IMR-90 (cell line): ENCODE data around the gene SNCA. TPM values are rescaled to one million over a fixed set of nuclear protein-coding genes. Genes with fewer than 3 reads are reported as not detected.

Experiments
- ATAC-seq: fragments of 200-7000 bp; cut with Tn5 transposase; 2 replicates; pipeline ENCODE4 v1.9.1; 2020; ENCODE audit warnings: low read depth, mild to moderate bottlenecking, moderate library complexity
- BruUV-seq: library from RNA; stranded (reverse); fragments of 400-500 nt; replicated peaks from 2 replicates; lab custom pipeline; 2021; lab: Mats Ljungman, UMichigan
- CTCF ChIA-PET: fragments of 300-600 bp; formaldehyde crosslinking; extraction: SDS; loops from one replicate; lab custom pipeline; 2021; ENCODE audit warnings: antibody characterized with exemption; lab: Yijun Ruan, JAX
- POLR2A ChIA-PET: fragments of 300-600 bp; sonication (Branson Sonifier 250); formaldehyde crosslinking; loops from one replicate; lab custom pipeline; 2022; ENCODE audit warnings: antibody characterized with exemption; ENCODE audit not compliant: unreplicated experiment; lab: Charles Lee
- DNase-seq: peaks from one replicate; pipeline ENCODE4 v3.0.0; 2013
- H2AFZ ChIP-seq: replicated peaks from 2 replicates; pipeline ENCODE3; 2013; ENCODE audit warnings: low read length, mild to moderate bottlenecking; ENCODE audit not compliant: poor library complexity
- H2AK5ac ChIP-seq: 2 replicates; pipeline ENCODE4 v1.6.1; 2013; ENCODE audit warnings: low read depth, low read length, inconsistent platforms
- H2AK9ac ChIP-seq: replicated peaks from 2 replicates; pipeline ENCODE3; 2013; ENCODE audit warnings: mild to moderate bottlenecking, low read depth, low read length, moderate library complexity; ENCODE audit not compliant: poor library complexity
- H2BK120ac ChIP-seq: 2 replicates; pipeline ENCODE4 v1.6.1; 2013; ENCODE audit warnings: low read depth, low read length, inconsistent platforms
- H2BK15ac ChIP-seq: 3 replicates; pipeline ENCODE4 v1.6.1; 2013; ENCODE audit warnings: low read depth, low read length, inconsistent platforms
- H2BK20ac ChIP-seq: 2 replicates; pipeline ENCODE4 v1.6.1; 2013; ENCODE audit warnings: low read depth, mild to moderate bottlenecking, inconsistent platforms, low read length, moderate library complexity
- H2BK5ac ChIP-seq: 2 replicates; pipeline ENCODE4 v1.6.1; 2013; ENCODE audit warnings: mild to moderate bottlenecking, low read depth, low read length, inconsistent platforms; ENCODE audit not compliant: poor library complexity, severe bottlenecking
- H3K14ac ChIP-seq: replicated peaks from 2 replicates; pipeline ENCODE4 v1.6.1; 2013; ENCODE audit warnings: low read depth, low read length, inconsistent platforms
- H3K18ac ChIP-seq: 2 replicates; pipeline ENCODE4 v1.6.1; 2013; ENCODE audit warnings: low read depth, low read length, control low read depth
- H3K23ac ChIP-seq: 2 replicates; pipeline ENCODE4 v1.6.1; 2013; ENCODE audit warnings: low read depth, low read length, inconsistent platforms
- H3K27ac ChIP-seq: 2 replicates; pipeline ENCODE4 v1.5.1; 2013; ENCODE audit warnings: mild to moderate bottlenecking, control low read depth, low read length; ENCODE audit not compliant: insufficient read depth
- H3K27me3 ChIP-seq: 2 replicates; pipeline ENCODE4 v1.6.1; 2013; ENCODE audit warnings: low read length; ENCODE audit not compliant: control insufficient read depth, insufficient read depth
- H3K36me3 ChIP-seq: 2 replicates; pipeline ENCODE4 v1.6.1; 2013; ENCODE audit warnings: low read length, mixed read lengths; ENCODE audit not compliant: control insufficient read depth, insufficient read depth
- H3K4ac ChIP-seq: 2 replicates; pipeline ENCODE4 v1.6.1; 2013; ENCODE audit warnings: low read depth, low read length, inconsistent platforms
- H3K4me1 ChIP-seq: 2 replicates; pipeline ENCODE4 v1.6.1; 2013; ENCODE audit warnings: low read length, mixed read lengths; ENCODE audit not compliant: control insufficient read depth, insufficient read depth
- H3K4me2 ChIP-seq: 2 replicates; pipeline ENCODE4 v1.6.1; 2013; ENCODE audit warnings: low read depth, mild to moderate bottlenecking, control low read depth, low read length, moderate library complexity
- H3K4me3 ChIP-seq: 2 replicates; pipeline ENCODE4 v1.5.1; 2013; ENCODE audit warnings: low read depth, mild to moderate bottlenecking, control low read depth, low read length, moderate library complexity; ENCODE audit not compliant: insufficient read depth
- H3K56ac ChIP-seq: 2 replicates; pipeline ENCODE4 v1.6.1; 2013; ENCODE audit warnings: low read length, inconsistent platforms; ENCODE audit not compliant: insufficient read depth; ENCODE audit errors: extremely low read depth
- H3K79me1 ChIP-seq, 2 experiments: 2 replicates each; pipeline ENCODE4 v1.6.1; 2013; ENCODE audit warnings: low read length in 2 of 2, inconsistent platforms in 1 of 2, low read depth in 1 of 2
- H3K9ac ChIP-seq: 2 replicates; pipeline ENCODE4 v1.6.1; 2013; ENCODE audit warnings: low read depth, low read length, control low read depth
- H3K9me1 ChIP-seq: 2 replicates; pipeline ENCODE4 v1.6.1; 2013; ENCODE audit warnings: low read length, inconsistent platforms; ENCODE audit not compliant: insufficient read depth
- H3K9me3 ChIP-seq: 2 replicates; pipeline ENCODE4 v1.6.1; 2013; ENCODE audit warnings: low read length; ENCODE audit not compliant: control insufficient read depth, insufficient read depth
- H4K20me1 ChIP-seq: 2 replicates; pipeline ENCODE4 v1.6.1; 2013; ENCODE audit warnings: low read length, inconsistent platforms; ENCODE audit not compliant: insufficient read depth
- H4K5ac ChIP-seq: 2 replicates; pipeline ENCODE4 v1.6.1; 2013; ENCODE audit warnings: mild to moderate bottlenecking, low read depth, low read length, control low read depth
- H4K8ac ChIP-seq, 2 experiments: 2 replicates each; pipeline ENCODE4 v1.6.1; 2013; ENCODE audit warnings: low read depth in 2 of 2, low read length in 2 of 2, control low read depth in 1 of 2, inconsistent platforms in 1 of 2
- H4K91ac ChIP-seq: 2 replicates; pipeline ENCODE4 v1.6.1; 2013; ENCODE audit warnings: low read depth, low read length, inconsistent platforms; ENCODE audit not compliant: insufficient read depth
- BHLHE40 ChIP-seq: fragments of 150-350 bp; IDR thresholded peaks from 2 replicates; pipeline ENCODE4 v1.6.1; 2016; ENCODE audit warnings: mild to moderate bottlenecking, low read depth, low read length
- CEBPB ChIP-seq: IDR thresholded peaks from 2 replicates; pipeline ENCODE4 v1.6.1; 2012; ENCODE audit warnings: low read depth, low read length, improper control_type of control experiment
- CHD1 ChIP-seq: IDR thresholded peaks from 2 replicates; pipeline ENCODE4 v1.6.1; 2012; ENCODE audit warnings: low read depth, low read length, improper control_type of control experiment
- CTCF ChIP-seq: conservative IDR thresholded peaks from 2 replicates; pipeline ENCODE4 v1.5.1; 2012; ENCODE audit warnings: mild to moderate bottlenecking, low read depth, low read length, improper control_type of control experiment
- ELK1 ChIP-seq: fragments of 150-350 bp; IDR thresholded peaks from 2 replicates; pipeline ENCODE4 v1.6.1; 2016; ENCODE audit warnings: low read depth, mild to moderate bottlenecking, low read length, moderate library complexity, borderline replicate concordance
- FOS ChIP-seq: fragments of 150-350 bp; IDR thresholded peaks from 2 replicates; pipeline ENCODE4 v1.6.1; 2016; ENCODE audit warnings: low read depth, low read length
- MAFK ChIP-seq: IDR thresholded peaks from 2 replicates; pipeline ENCODE4 v1.6.1; 2012; ENCODE audit warnings: low read depth, low read length, improper control_type of control experiment
- MAZ ChIP-seq: IDR thresholded peaks from 2 replicates; pipeline ENCODE4 v1.6.1; 2012; ENCODE audit warnings: low read depth, mild to moderate bottlenecking, low read length, improper control_type of control experiment, moderate library complexity, borderline replicate concordance
- MXI1 ChIP-seq: IDR thresholded peaks from 2 replicates; pipeline ENCODE4 v1.6.1; 2012; ENCODE audit warnings: low read depth, mild to moderate bottlenecking, low read length, moderate library complexity, borderline replicate concordance
- NFE2L2 ChIP-seq: fragments of 150-350 bp; IDR thresholded peaks from 2 replicates; pipeline ENCODE4 v1.6.1; 2016; ENCODE audit warnings: low read depth, mild to moderate bottlenecking, low read length
- POLR2A ChIP-seq: IDR thresholded peaks from 2 replicates; pipeline ENCODE4 v1.6.1; 2012; ENCODE audit warnings: mild to moderate bottlenecking, low read depth, low read length
- RAD21 ChIP-seq: IDR thresholded peaks from 2 replicates; pipeline ENCODE4 v1.6.1; 2012; ENCODE audit warnings: low read length, improper control_type of control experiment
- RCOR1 ChIP-seq: IDR thresholded peaks from 2 replicates; pipeline ENCODE4 v1.6.1; 2012; ENCODE audit warnings: mild to moderate bottlenecking, low read length, improper control_type of control experiment; ENCODE audit not compliant: insufficient replicate concordance
- RFX5 ChIP-seq: IDR thresholded peaks from 2 replicates; pipeline ENCODE4 v1.8.0; 2012; ENCODE audit warnings: low read depth, mild to moderate bottlenecking, low read length, moderate library complexity
- SMC3 ChIP-seq: fragments of 150-350 bp; IDR thresholded peaks from 2 replicates; pipeline ENCODE4 v1.6.1; 2016; ENCODE audit warnings: low read depth, mild to moderate bottlenecking, antibody characterized with exemption, low read length, moderate library complexity
- USF2 ChIP-seq: fragments of 150-350 bp; IDR thresholded peaks from 2 replicates; pipeline ENCODE4 v1.6.1; 2017; ENCODE audit warnings: mild to moderate bottlenecking, antibody characterized with exemption, low read length, low read depth
- WGBS, 2 experiments: methylation state at CpG; one replicate each; pipeline versions ENCODE4 v1.1.5 to v1.1.7; 2013; ENCODE audit warnings: missing lambda C conversion rate in 2 of 2; ENCODE audit not compliant: insufficient read length in 1 of 2; ENCODE audit errors: extremely low coverage in 2 of 2; 5-methylcytosine and 5-hydroxymethylcytosine counted together
- dilution Hi-C: fragments of 300-500 bp; cut with HindIII; formaldehyde crosslinking; loops from one replicate; pipeline ENCODE4 v1.14.3; 2018; ENCODE audit warnings: low sequenced_read_pairs; ENCODE audit not compliant: unreplicated experiment
- in situ Hi-C: fragments of 300-500 bp; cut with MboI; formaldehyde crosslinking; loops from 3 replicates; pipeline ENCODE4 v1.14.3; 2019; ENCODE audit warnings: low sequenced_read_pairs, inconsistent platforms, mixed read lengths
- intact Hi-C: fragments of 100-400 bp; cut with micrococcal nuclease; formaldehyde crosslinking; loops from 2 replicates; pipeline ENCODE4 v1.10.0; 2022
- polyA plus RNA-seq, 3 experiments: library from polyadenylated mRNA; depleted of rRNA; stranded (reverse); fragments of >200 nt; gene quantifications; 2 replicates each; pipeline ENCODE4 v1.2.3, GENCODE V29; 2012; ENCODE audit warnings: low replicate concordance in 1 of 3
- total RNA-seq: library from RNA; depleted of rRNA; stranded (reverse); fragments of >200 nt; gene quantifications from 2 replicates; pipeline ENCODE4 v1.2.3, GENCODE V29; 2012

The SNCA gene
- total and polyA plus RNA-seq, 2 of the 4 experiments (the other 2 are of a cell fraction) = 0.36 to 0.46 TPM

- Histone ChIP-seq H2AK9ac (no peak overlapping the region), H3K4me1 (no peaks in the 10 kb centered on the region), H3K14ac (no peak overlapping the region), H3K56ac (no peak overlapping the region), H3K4me2 (no peak overlapping the region), H3K18ac (no peak overlapping the region), H2BK5ac (no peak overlapping the region), H4K5ac (no peak overlapping the region), H3K27me3 (no peaks in the 10 kb centered on the region; the same call in 1 of the 2 replicates), H3K9me1 (no peaks in the 10 kb centered on the region), H2BK120ac (no peak overlapping the region), H3K4ac (no peak overlapping the region), H3K27ac (no peak overlapping the region), H4K91ac (no peak overlapping the region), H2AFZ (no peak overlapping the region), H2BK20ac (no peak overlapping the region), H3K79me1 (no peaks in the 10 kb centered on the region), H3K23ac (no peak overlapping the region), H3K9me3 (no peaks in the 10 kb centered on the region), H2AK5ac (no peak overlapping the region), H2BK15ac (no peak overlapping the region), H4K20me1 (no peaks in the 10 kb centered on the region), H3K9ac (no peak overlapping the region), H3K36me3 (no peaks in the 10 kb centered on the region), H3K4me3 (no peak overlapping the region), H4K8ac (no peak overlapping the region)
- ATAC-seq (no peak), DNase-seq (no peak)
- ChIA-PET POLR2A (no interaction called here), CTCF (no interaction called here)
- dilution Hi-C loops (no loop called here), in situ Hi-C loops (no loop called here), intact Hi-C loops (no loop called here)
- BruUV-seq = no TSS peak
- WGBS, 2 experiments = no CpG with 5 or more reads among the region's 9 CpGs
- TF ChIP-seq RCOR1 (no peak), CTCF (no peak), BHLHE40 (no peak), NFE2L2 (no peak), RFX5 (no peak), POLR2A (no peak), MAZ (no peak), MXI1 (no peak), ELK1 (no peak), RAD21 (no peak), USF2 (no peak), SMC3 (no peak), CHD1 (no peak), CEBPB (no peak), FOS (no peak), MAFK (no peak)
Measured at GRCh38 chr4:89674876-89675459, 162.0 kb downstream of the SNCA start.
